NOMO-1 treated with DMSO at 0.1 percent for 48 hours (cell line): ENCODE results near the gene DGCR8.
"Not testable (repeated sequence)": the region's sequence is repeated elsewhere in the genome, so short reads cannot be mapped to it uniquely, and the experiment has no call there.

Experiments
- DNase-seq: peaks from one replicate; lab custom pipeline; 2025; ENCODE audit not compliant: unreplicated experiment; lab: John Stamatoyannopoulos, UW

DGCR8 gene

GRCh38 chr22:20149257-20150250 lies 69.5 kb downstream of the DGCR8 start:
- no peak for DNase-seq

GRCh38 chr22:20150381-20151275 lies 70.6 kb downstream of the DGCR8 start, which contains the start of gene CCDC188:
CCDC188 (minus strand) TSS chr22:20151055; CDS start chr22:20150986, 69 bp downstream.
- no peak for DNase-seq

GRCh38 chr22:20151276-20151588 lies 71.2 kb downstream of the DGCR8 start:
- DNase-seq = no peak

- DNase-seq = no peak
Observed at GRCh38 chr22:20152464-20152890, 72.4 kb downstream of the DGCR8 start.

GRCh38 chr22:20153945-20154344 lies 73.9 kb downstream of the DGCR8 start:
- DNase-seq = no peak

- DNase-seq = no peak
Observed at GRCh38 chr22:20154602-20155187, 74.7 kb downstream of the DGCR8 start.

- DNase-seq = peak; percentile 12
Observed at GRCh38 chr22:20155330-20156041, 75.4 kb downstream of the DGCR8 start.

- DNase-seq = no peak
Observed at GRCh38 chr22:20156042-20156389, 76.0 kb downstream of the DGCR8 start.

- peak; percentile 52 for DNase-seq
Observed at GRCh38 chr22:20156611-20157429, 76.8 kb downstream of the DGCR8 start.

- DNase-seq = no peak
Observed at GRCh38 chr22:20157430-20158183, 77.6 kb downstream of the DGCR8 start.

GRCh38 chr22:20158391-20159036 lies 78.5 kb downstream of the DGCR8 start:
- DNase-seq = no peak

GRCh38 chr22:20159076-20159475 lies 79.0 kb downstream of the DGCR8 start:
- DNase-seq = no peak

GRCh38 chr22:20159531-20159930 lies 79.5 kb downstream of the DGCR8 start:
- DNase-seq = not testable (repeated sequence)

GRCh38 chr22:20160041-20160440 lies 80.0 kb downstream of the DGCR8 start:
- no peak for DNase-seq
